GM23248 (cell line): Measurements from ENCODE around the gene BRINP2. TPM values are rescaled to one million over a fixed set of nuclear protein-coding genes. Genes with fewer than 3 reads are reported as not detected.

Experiments
- DNase-seq: peaks from one replicate; pipeline ENCODE4 v3.0.0-alpha.2; 2015
- H2AFZ ChIP-seq: fragments of 200-600 bp; sonication (generic); 2 replicates; pipeline ENCODE4 v1.6.1; 2016; ENCODE audit warnings: antibody characterized with exemption
- H3F3A ChIP-seq: fragments of 200-600 bp; sonication (generic); 2 replicates; pipeline ENCODE4 v1.6.1; 2016; ENCODE audit warnings: mild to moderate bottlenecking, antibody characterized with exemption, mixed run types; ENCODE audit not compliant: insufficient read depth
- H3K27ac ChIP-seq: fragments of 200-600 bp; sonication (generic); 2 replicates; pipeline ENCODE4 v1.5.1; 2016; ENCODE audit warnings: mild to moderate bottlenecking
- H3K27me3 ChIP-seq: fragments of 200-600 bp; sonication (generic); replicated peaks from 2 replicates; pipeline ENCODE4 v1.6.1; 2016; ENCODE audit warnings: mild to moderate bottlenecking; ENCODE audit not compliant: insufficient read depth
- H3K36me3 ChIP-seq: fragments of 200-600 bp; sonication (generic); 2 replicates; pipeline ENCODE4 v1.6.1; 2016; ENCODE audit warnings: low read depth, mild to moderate bottlenecking
- H3K4me1 ChIP-seq: fragments of 200-600 bp; sonication (generic); 2 replicates; pipeline ENCODE4 v1.6.1; 2016; ENCODE audit warnings: mild to moderate bottlenecking; ENCODE audit not compliant: insufficient read depth
- H3K4me2 ChIP-seq: fragments of 200-600 bp; sonication (generic); one replicate; pipeline ENCODE4 v1.6.1; 2016; ENCODE audit warnings: mild to moderate bottlenecking; ENCODE audit not compliant: unreplicated experiment
- H3K4me3 ChIP-seq: fragments of 200-600 bp; sonication (generic); 2 replicates; pipeline ENCODE4 v1.5.1; 2016; ENCODE audit warnings: mild to moderate bottlenecking
- H3K79me2 ChIP-seq: fragments of 200-600 bp; sonication (generic); 2 replicates; pipeline ENCODE4 v1.6.1; 2016; ENCODE audit warnings: mild to moderate bottlenecking; ENCODE audit not compliant: insufficient read depth
- H3K9ac ChIP-seq: fragments of 200-600 bp; sonication (generic); 2 replicates; pipeline ENCODE4 v1.6.1; 2016; ENCODE audit warnings: mild to moderate bottlenecking
- H3K9me2 ChIP-seq: fragments of 200-600 bp; sonication (generic); 2 replicates; pipeline ENCODE4 v1.6.1; 2016; ENCODE audit warnings: mixed run types, mild to moderate bottlenecking, moderate library complexity; ENCODE audit not compliant: insufficient read depth
- H3K9me3 ChIP-seq: fragments of 200-600 bp; sonication (generic); one replicate; pipeline ENCODE4 v1.6.1; 2017; ENCODE audit warnings: low read depth
- H4K20me1 ChIP-seq: fragments of 200-600 bp; sonication (generic); 2 replicates; pipeline ENCODE4 v1.6.0; 2016; ENCODE audit not compliant: insufficient read depth
- EZH2 ChIP-seq: fragments of 200-600 bp; sonication (generic); IDR thresholded peaks from 2 replicates; pipeline ENCODE4 v1.6.1; 2018; ENCODE audit warnings: antibody characterized with exemption, mild to moderate bottlenecking; ENCODE audit not compliant: insufficient read depth, poor library complexity, severe bottlenecking
- EZH2phosphoT487 ChIP-seq: fragments of 200-600 bp; sonication (generic); IDR thresholded peaks from 2 replicates; pipeline ENCODE4 v1.6.1; 2018; ENCODE audit warnings: antibody characterized with exemption, moderate library complexity, mild to moderate bottlenecking, low read depth; ENCODE audit not compliant: insufficient read depth
- WGBS, 2 experiments: methylation state at CpG; one replicate each; pipeline ENCODE4 v1.1.6; 2015 to 2017; ENCODE audit warnings: low lambda C conversion rate in 2 of 2, low coverage in 1 of 2; ENCODE audit errors: missing lambda C conversion rate in 2 of 2; 5-methylcytosine and 5-hydroxymethylcytosine counted together
- in situ Hi-C: fragments of 300-500 bp; cut with MboI; formaldehyde crosslinking; loops from 2 replicates; pipeline ENCODE4 v1.15.0; 2020
- polyA plus RNA-seq: library from polyadenylated mRNA; unstranded; fragments of >200 nt; fragmentation: Nextera tagmentation; extraction: Ambion mirVana; gene quantifications from 2 replicates; pipeline ENCODE4 v1.2.1, GENCODE V29; 2016
- total RNA-seq: library from RNA; depleted of rRNA; stranded (reverse); fragments of >200 nt; shearing (Covaris generic); gene quantifications from 2 replicates; pipeline ENCODE4 v1.2.3, GENCODE V29; 2014

BRINP2 gene
- total and polyA plus RNA-seq, 2 experiments from 2014 or later: 0.06 TPM; not detected in 1

GRCh38 chr1:177174921-177175634 is 4.3 kb downstream of the BRINP2 start:
- H3K4me1 ChIP-seq: 0 out of 2 replicates have a peak, but pooled peaks cover 3% of the 10 kb centered on the region
- no peak for TF ChIP-seq EZH2
- no peak for TF ChIP-seq EZH2phosphoT487
- DNase-seq: no peak
- H3K9me2 ChIP-seq: no peaks in the 10 kb centered on the region
- H3K4me3 ChIP-seq: no peak overlapping the region
- no peak overlapping the region for H3K4me2 ChIP-seq
- no peaks in the 10 kb centered on the region for H3K36me3 ChIP-seq
- 56 to 60% methylated on average over 6 of the region's 6 CpGs for WGBS, 2 experiments
- no peaks in the 10 kb centered on the region for H4K20me1 ChIP-seq
- no peak overlapping the region for H3K27ac ChIP-seq
- H3F3A ChIP-seq: no peaks in the 10 kb centered on the region
- H3K9me3 ChIP-seq: no peaks in the 10 kb centered on the region
- H3K9ac ChIP-seq: no peak overlapping the region
- peaks cover 71% of the 10 kb centered on the region for H3K27me3 ChIP-seq
- H2AFZ ChIP-seq: no peak overlapping the region
- H3K79me2 ChIP-seq: no peaks in the 10 kb centered on the region
- in situ Hi-C loops: no loop called here

- no peak for TF ChIP-seq EZH2
- no peak for TF ChIP-seq EZH2phosphoT487
- Histone ChIP-seq H3K27ac (no peak overlapping the region), H3K36me3 (no peaks in the 10 kb centered on the region), H3K4me3 (peak overlapping the region; percentile 60), H3K79me2 (no peaks in the 10 kb centered on the region), H2AFZ (peak overlapping the region; percentile 70), H3K4me1 (no peaks in the 10 kb centered on the region), H3K4me2 (peak overlapping the region; percentile 62), H3K27me3 (peaks cover 41% of the 10 kb centered on the region), H3K9me3 (no peaks in the 10 kb centered on the region), H3K9ac (no peak overlapping the region), H3F3A (no peaks in the 10 kb centered on the region), H3K9me2 (no peaks in the 10 kb centered on the region), H4K20me1 (no peaks in the 10 kb centered on the region)
- in situ Hi-C loops: no loop called here
- DNase-seq: no peak
- WGBS, 2 experiments: 61 to 68% methylated on average over 13 of the region's 13 CpGs
Measured at GRCh38 chr1:177181280-177181630, 10.5 kb downstream of the BRINP2 start.

DNA sequence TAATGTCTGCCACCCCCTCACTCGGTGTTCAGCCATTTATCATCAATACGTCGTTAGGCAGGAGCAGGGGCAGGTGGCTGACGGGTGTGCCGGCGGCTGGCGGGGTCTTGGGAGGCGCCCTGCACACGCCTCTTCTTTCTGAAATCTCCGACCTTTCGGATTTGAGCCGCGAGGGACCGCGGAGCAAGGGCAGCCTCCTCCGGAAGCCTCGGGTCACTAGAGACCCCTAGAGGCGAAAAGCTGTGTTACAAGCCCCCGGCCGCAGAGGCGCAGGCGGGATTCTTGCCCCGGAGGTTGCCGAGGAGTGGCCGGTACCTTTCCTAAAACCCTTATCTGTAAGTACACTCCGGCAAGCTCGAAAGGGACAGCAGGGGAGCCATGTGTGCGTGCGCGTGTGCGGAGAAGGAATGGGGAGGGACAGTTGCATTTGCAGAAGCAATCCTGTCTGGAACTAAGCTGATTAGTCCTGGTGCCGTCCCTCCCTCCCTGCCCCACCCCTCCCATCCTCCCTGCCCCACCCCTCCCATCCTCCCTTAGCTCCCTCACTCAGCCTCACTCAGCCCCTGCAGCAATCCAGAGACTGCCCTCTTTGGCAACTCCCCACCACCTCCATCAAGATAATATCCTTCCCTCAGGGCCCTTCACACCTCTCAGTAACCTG is 11.0 kb downstream of the BRINP2 start:
- Histone ChIP-seq H2AFZ (peak overlapping the region; percentile 70), H3K9me2 (no peaks in the 10 kb centered on the region), H3K36me3 (no peaks in the 10 kb centered on the region), H3K4me1 (no peaks in the 10 kb centered on the region), H3K4me3 (peak overlapping the region; percentile 60), H3K79me2 (no peaks in the 10 kb centered on the region), H3K4me2 (peak overlapping the region; percentile 62), H3K9ac (no peak overlapping the region), H3K27me3 (peaks cover 39% of the 10 kb centered on the region), H3F3A (no peaks in the 10 kb centered on the region), H4K20me1 (no peaks in the 10 kb centered on the region), H3K27ac (no peak overlapping the region), H3K9me3 (no peaks in the 10 kb centered on the region)
- WGBS, 2 experiments: 2 to 4% methylated on average over 31 to 32 of the region's 32 CpGs
- TF ChIP-seq EZH2 (no peak), EZH2phosphoT487 (no peak)
- in situ Hi-C loops: no loop called here
- peak; percentile 75 for DNase-seq

DNA sequence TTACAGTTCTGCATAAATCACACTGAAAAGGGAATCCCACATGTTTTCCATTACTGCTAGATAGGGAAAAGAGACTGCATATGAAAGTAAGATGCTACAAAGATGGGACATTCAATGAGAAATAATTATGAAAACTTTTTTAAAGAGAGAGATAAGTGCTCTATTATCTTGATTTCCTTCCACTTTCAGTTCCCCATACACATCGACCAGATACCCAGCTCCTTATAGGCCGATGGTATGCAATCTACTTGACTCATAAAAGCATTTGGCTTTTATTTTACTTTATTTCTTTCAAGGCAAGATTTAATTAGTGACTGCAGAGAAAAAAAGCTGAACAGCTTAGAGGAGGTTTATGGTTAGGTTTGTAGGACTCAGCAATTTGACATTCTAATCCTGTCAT is 13.1 kb downstream of the BRINP2 start:
- DNase-seq: no peak
- no peak overlapping the region for H3K4me2 ChIP-seq
- 57 to 66% methylated on average over 2 of the region's 2 CpGs for WGBS, 2 experiments
- peaks cover 19% of the 10 kb centered on the region for H3K27me3 ChIP-seq
- H3K36me3 ChIP-seq: no peaks in the 10 kb centered on the region
- no peaks in the 10 kb centered on the region for H3F3A ChIP-seq
- no peaks in the 10 kb centered on the region for H4K20me1 ChIP-seq
- no peaks in the 10 kb centered on the region for H3K79me2 ChIP-seq
- H3K27ac ChIP-seq: no peak overlapping the region
- no peaks in the 10 kb centered on the region for H3K9me2 ChIP-seq
- H3K9me3 ChIP-seq: no peaks in the 10 kb centered on the region
- no peak for TF ChIP-seq EZH2
- no peak for TF ChIP-seq EZH2phosphoT487
- no peak overlapping the region for H3K4me3 ChIP-seq
- no peak overlapping the region for H2AFZ ChIP-seq
- in situ Hi-C loops: no loop called here
- H3K9ac ChIP-seq: no peak overlapping the region
- H3K4me1 ChIP-seq: no peaks in the 10 kb centered on the region
